Inferior parietal cortex (tissue), 1 donor: Measurements from ENCODE around the gene HOXB2.
"Not testable (repeated sequence)": the region's sequence is repeated elsewhere in the genome, so short reads cannot be mapped to it uniquely, and the experiment has no call there.

ENCODE experiments used
- DNase-seq: peaks from one replicate; pipeline ENCODE4 v3.0.0-alpha.2; 2016; ENCODE audit errors: extremely low spot score

The HOXB2 gene

DNA sequence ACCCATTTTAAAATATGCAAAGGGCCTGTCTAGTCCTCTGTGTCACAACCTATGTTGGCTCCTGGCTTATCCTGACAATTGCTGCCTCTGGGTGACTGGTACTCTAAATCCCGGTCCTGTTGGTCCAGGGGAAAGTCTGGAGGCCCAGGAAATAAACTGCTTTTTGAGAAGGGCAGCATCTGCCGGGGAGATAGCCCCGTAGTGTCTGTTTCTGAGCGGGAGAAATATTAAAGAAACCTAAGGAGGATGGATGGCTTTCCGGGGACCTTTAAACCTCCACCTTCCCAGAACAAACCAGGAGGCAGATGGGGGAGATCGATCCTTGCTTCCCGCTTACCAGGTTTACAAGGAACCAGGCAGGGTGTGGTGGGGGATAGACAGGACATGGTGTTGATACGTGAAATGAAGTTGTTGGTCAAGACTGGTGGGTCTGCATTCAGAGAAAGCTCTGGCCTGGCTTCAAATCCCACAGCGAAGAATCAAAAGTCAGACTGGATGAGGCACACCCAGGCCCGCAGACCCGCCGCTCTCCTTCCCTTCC lies 3.8 kb downstream of the HOXB2 start:
- DNase-seq, result no peak

DNA sequence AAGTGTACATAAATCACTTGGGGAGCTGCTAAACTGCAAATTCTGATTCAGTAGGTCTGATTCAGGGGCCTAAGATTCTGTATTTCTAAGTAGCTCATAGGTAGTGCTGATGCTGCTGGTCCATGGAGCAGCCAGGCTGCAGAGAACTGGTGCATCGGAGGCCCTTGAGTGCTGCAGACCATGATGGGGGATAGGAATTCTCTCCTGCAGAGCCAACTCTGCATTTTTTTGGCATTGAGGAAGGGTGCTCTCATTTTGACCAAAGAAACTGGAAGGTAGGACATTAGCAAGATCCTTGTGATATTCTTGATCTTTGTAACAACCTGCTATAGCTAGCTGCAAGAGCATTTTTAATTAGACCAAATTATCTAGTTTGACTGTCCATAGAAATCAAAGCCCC lies 4.7 kb downstream of the HOXB2 start:
- no peak for DNase-seq

DNA sequence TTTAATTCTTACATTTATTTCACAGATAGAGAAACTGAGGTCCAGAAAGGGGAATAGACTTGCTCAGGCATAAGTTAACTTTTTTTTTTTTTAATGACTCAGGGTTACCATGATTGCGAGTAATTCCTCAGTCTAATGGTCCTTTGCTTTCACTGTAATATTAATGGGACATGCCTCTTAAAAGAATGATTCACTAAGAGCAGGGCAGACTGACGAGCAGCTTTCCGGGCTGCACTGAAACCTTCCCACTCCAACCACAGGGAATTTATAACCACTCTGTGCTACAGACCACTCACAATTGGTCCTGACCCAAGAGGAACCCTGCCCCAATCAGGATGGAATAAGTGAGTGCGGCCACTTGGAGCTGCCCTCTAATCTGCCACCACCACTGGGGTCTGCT lies 5.7 kb downstream of the HOXB2 start:
- no peak for DNase-seq

DNA sequence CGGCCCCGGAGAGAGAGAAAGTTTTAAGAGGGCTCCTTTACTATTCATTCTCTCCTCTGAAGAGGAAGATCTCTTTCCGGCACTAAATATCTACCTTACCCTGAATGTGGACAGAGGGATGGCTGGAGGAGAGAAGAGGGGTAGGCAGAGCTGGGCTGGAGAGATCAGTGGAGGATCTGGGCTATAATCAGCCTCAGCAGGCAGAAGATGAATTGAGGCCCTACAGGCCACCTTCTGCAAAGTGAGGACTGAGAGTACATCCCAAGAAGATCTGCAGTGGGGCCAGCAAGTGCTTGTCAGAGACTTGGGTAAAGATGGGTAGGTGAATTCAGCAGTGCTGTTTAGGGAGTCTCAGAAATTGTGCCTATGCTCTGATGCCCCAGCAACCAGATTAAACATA lies 7.6 kb downstream of the HOXB2 start:
- no peak for DNase-seq

DNA sequence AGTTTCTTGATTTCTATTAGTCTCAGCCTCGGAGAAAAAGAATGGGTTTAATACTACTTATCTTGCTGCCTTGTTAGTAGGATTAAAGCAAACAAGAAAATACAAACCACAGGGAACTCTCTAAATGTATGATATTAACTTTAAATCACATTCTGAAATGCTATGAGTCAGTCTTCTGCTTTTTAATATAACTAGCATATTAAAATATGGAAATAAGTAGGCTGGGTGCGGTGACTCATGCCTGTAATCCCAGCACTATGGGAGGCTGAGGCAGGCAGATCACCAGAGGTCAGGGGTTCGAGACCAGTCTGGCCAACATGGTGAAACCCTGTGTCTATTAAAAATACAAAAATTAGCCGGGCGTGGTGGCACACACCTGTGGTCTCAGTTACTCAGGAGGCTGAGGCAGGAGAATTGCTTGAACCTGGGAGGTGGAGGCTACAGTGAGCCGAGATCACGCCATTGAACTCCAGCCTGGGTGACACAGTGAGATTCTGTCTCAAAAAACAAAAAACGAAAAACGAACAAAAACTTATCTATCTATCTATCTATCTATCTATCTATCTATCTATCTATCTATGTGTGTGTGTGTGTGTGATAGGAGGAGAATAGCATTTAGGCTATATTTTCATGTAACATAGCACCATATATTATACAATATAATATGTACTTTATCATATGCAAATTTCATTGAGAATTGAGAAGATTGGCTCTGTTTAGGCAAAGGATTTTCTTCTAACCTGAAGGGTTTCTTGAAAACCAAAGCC lies 8.9 kb downstream of the HOXB2 start:
- DNase-seq, result not testable (repeated sequence)

DNA sequence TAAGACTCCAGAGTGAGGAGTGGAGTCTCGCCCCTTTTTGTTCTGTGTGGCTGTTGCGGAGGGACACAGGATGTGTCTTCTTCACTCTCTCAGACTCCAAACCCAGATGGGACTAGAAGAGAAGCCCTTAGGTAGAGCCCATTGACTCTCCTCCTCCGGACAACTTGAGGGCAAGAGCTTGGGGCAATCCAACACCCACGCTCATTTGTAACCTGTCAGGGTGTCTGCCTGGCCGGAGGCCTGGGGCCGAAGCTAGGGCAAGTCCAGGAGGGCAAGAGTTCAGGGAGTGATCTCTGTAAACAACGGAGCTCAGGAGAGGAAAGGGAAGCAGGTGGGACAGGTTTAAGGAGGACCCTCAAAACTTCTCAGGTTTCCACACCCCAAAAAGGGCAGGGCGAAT lies 12.6 kb downstream of the HOXB2 start:
- DNase-seq, result no peak

DNA sequence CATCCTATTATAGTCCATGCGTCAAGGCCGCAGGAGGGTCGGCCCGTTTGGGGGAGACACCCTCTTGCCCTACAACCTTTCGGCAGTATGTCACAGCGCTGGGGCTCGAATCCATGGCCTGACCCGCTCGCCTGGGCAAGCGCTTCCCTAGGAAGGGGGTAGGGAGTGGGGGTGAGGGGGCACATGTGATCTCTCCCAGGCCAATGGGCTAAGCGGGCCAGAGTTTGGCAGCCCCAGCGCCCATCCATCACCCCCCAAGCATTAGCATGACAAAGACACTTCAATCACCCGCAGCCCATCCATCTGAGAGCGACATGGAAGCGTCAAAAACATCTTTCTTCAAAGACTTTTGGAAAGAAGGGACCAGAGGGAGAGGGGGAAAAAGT lies 14.0 kb downstream of the HOXB2 start, which contains the start of gene HOXB1:
TSS of gene HOXB1 (minus strand) at position 125 of the 386 bp plus-strand sequence. CDS start at position 18, 107 bp downstream.
- DNase-seq, result no peak

DNA sequence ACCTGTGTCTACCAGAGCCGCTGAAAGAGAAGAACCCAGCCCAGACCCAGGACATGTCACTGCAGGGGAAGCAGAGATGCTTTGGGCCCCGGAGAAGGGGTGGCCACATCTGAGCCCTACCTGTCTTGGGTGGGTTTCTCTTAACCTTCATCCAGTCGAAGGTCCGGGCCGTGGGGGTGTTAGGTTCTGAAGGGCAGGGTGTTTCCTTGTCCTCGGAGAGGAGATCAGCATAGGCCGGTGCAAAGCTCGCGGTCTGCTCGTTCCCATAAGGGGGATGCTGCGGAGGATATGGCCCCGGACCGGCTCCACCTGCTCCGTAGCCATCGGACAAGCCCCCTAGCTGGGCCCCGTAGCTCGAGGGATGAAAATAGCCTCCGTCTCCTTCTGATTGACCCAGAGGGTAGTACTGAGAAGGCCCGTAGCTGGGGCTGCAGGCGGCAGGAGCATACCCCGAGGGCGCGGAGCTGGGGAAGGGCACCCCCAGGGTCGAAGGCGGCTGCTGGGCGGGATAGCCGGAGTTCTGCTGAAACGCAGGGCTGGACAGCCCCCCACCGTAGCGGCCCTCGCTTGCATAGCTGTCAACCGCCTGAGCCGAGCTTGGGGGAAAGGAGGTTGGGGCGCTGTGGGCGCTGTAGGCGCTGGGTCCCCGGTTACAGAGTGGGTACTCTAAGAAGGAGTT lies 14.6 kb downstream of the HOXB2 start:
- no peak for DNase-seq

DNA sequence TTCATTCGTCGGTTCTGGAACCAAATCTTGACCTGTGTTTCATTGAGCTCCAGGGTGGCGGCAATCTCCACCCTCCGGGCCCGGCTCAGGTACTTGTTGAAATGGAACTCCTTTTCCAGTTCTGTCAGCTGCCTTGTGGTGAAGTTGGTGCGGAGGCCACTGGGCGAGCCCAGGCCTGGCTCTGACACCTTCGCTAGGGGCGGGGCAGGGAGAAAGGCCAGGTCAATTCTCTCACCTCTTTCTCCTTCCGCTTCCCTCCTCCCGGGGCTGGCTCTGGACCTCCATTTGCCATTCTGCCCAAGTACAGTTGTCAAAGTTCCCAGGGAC lies 15.3 kb downstream of the HOXB2 start:
- no peak for DNase-seq

DNA sequence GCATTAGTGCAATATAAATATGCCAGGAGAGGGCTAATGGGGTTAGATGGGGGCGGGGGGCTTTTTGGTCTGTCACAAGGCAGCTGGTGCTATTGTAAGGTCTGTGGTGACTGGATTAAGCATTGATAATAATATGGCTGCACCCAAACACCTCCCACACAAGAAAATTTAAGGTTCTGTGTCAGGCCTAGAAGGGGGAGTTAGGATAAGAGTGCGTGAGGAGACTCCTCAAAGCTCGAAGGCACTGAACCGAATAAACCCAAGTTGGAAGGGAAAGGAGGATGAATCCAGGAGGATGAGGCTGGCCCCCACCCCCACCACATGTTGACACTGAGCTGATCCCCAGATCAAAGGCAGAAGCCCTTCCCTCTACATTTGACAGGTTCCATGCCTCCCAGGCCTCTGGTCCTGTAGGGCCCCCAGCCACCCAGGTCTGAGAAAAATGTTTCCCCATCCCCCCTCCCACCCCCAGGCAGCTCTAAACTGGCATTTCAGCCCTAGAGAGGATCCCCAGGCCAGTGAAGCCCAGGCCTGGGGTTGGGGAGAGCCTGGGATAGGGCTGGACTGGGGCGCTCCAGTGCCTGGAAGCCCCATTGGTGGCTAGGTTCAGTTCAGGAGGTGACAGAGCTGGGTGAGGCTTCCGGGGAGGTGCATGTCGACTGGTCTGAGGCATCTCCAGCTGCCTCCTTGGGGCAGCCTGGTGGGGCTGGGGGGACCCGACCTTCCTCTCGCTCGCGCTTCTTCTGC lies 15.8 kb downstream of the HOXB2 start:
- DNase-seq, result no peak

DNA sequence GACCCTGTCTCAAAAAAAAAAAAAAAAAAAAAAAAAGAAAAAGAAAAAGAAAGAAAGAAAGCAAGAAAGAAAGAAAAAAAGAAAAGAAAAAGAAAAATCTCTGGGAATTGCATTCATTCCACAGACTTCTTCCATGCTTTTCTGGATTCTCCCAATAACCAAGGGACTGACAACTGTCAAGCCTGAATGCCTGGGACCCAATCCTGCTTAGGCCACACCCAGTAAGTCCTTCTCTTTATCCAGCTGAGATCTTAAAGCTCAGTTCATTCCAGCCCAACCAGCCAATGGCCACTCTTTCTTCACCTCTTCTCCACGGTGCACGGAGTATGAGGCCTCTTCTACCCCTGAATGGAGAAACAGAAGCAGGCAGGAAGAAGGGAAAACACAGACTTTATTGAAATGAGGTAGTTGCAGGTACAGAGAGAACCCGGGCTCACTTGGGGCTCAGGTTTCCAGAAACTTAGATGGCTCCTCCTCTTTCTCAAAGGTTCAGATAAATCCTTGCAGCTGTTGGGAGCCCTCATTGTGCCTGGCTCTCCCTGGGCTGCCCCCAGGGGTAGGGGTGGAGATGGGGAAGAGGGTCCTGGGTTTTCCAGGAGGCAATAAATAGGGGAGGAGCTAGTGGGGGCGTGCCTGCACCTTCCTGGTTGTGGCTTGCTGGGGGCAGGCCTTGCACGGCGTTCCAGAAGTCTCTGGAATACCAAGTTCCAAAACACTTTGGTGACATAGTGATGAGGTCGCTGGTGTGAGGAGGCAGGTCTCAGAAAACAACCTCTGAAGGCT lies 16.6 kb downstream of the HOXB2 start:
- DNase-seq, result no peak

DNA sequence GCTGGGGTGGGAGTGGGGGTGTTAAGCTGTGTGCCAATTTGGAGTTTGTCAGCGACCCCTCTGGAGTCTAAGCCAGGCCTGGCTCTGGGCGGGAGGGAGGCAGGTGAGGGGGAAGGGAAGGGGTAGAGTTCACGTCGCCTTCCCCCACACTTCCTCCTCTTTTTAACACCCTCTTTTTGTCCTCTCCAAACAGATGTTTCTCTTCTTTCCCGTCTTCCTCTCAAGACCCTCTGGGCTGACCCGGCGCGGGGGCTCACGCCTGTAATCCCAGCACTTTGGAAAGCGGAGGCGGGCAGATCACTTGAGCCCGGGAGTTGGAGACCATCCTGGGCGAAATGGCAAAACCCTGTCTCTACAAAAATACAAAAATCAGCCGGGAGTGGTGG lies 17.4 kb downstream of the HOXB2 start:
- no peak for DNase-seq

DNA sequence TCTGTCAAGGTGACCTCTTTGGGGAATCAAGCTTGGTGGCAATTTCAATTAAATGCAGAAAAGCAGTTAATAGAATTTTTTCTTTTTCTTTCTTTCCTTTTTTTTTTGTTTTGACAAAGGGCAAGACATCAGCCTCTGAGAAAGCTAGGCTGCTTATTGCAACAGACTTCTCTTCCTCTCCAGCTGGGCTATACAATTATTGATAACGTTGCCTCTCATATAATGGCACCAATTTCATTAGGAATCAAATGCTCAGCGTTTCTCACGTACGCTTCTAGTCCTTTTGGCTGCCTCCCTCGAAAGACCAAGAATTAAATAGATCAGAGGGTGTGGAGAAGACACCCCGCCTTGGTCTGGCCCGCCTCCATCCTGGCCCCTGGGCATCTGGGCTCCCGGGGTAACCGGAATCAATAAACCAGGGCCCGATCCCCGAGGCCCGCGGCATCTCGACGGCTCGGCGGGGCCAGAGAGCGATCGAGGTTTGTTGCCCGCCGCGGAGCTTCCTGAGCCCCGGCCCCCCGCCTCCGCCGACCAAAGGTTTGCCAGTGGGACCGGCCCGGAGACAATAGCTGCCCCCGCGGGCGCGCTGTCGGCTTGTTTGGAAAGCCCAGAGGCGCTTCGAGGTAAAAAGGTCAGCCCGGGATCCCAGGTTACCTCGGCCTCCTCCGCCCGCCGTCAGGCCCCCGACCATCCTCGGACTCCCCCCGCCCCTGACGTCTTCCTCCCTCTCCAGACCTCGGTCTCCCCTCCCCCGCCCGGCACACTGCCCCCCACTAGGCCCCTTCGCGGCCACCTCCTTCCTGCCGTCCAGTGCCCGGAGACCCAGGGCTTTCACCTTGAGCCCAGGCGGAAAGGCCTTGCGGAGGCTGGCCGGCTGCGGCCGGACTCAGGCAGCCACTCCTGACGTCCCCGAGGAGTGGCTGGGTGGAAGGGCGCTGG lies 18.0 kb downstream of the HOXB2 start:
- no peak for DNase-seq

DNA sequence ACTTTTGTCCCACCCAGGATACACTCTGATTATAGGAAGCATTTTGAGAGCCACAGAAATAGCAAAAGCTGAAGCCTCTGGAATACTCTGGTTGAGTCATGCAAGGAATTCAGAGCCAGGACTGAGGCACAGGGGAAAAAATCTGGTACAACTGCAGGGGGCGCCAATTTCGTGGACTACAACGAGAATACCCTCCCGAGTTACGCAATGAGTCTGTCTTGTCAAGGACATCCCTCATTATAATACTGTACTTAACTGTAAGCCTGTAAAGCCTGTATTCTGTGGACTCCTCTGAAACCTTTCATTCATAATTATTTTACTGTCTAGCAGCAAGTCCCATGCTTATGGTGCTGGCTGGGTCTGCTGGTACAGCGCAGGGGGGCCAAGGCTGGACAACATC lies 21.9 kb downstream of the HOXB2 start:
- DNase-seq, result no peak

DNA sequence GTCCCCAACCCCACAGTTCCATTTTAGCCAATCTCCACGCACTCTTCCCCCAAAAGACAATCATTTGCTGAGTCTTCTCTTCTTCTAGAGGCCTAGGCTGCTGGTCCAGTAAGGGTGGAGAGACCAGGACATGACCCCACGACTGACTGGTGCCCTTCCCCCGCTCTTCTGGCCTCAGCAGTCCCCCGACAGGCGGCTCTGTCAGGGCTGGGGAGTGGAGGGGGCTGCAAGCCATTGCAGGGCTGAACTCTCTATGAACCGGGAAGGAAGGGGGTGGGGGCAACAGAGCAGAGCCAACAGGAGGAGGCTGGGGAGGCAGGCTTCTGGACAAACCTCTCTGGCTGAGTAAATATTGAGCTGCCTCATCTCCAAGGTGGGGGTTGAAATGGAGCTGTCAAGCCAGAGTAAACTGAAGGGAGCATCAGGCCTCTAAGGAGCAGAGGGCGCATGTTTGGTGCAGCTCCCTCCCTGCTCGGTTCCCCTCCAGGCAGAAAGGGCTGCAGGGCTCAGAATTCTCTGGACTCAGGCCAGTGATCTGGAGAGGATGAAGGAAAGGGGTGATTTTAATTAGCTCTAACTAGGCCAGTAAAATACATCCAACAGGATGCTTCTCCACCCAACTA lies 22.8 kb downstream of the HOXB2 start:
- no peak for DNase-seq

DNA sequence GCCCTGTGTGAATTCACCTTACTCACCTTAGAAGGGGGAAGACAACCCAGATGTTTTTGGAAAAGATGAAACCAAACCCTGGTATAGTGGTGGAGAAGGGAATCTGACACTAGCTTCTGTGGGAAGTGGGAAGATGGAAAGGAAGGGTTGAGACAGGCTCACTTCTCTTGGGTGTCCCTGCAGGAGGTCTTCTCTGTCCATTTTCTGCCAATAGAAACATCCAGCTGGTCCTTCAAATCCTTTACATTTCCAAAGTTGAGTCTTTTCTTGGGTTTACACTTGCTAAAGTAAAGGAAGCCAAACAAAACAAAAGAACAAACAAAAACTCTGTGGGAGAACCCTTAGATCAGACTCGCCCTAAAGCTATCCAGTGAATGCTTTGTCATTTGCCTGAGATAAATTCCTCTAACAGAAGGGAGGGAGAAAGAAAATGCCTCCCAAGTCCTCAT lies 24.3 kb downstream of the HOXB2 start:
- DNase-seq, result no peak

DNA sequence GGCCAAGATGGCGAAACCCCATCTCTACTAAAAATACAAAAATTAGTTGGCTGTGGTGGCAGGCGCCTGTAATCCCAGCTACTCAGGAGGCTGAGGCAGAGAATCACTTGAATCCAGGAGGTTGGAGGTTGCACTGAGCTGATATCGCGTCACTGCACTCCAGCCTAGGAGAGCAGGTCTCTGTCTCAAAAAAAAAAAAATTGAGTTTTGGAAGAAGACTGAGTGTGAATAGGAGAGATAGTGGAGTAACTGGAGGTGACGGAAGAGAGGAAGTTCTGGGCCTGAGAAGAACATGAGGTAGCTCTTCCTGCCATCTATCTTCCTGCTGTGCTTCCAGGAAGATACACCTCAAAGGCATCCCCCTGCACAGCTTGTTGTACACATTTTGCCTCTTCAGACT lies 25.5 kb downstream of the HOXB2 start:
- no peak for DNase-seq

DNA sequence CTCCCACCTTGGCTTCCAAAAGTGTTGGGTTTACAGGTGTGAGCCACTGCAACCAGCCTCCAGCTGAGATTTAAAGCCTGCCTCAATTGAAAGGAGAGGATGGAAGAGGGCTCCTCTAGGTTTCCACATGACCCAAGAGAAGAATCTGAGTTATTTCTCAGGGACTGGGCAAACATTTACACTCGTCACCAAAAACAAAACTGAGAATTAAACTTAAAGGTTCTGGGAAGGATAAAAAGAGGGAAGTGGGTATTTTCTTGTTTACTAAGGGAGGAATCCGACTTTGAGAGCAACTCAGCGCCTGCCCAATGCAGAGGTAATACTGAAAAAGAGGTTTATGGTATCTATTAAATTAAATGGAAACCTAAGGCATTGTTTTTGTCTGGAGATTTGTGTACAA lies 27.4 kb downstream of the HOXB2 start:
- DNase-seq, result no peak

DNA sequence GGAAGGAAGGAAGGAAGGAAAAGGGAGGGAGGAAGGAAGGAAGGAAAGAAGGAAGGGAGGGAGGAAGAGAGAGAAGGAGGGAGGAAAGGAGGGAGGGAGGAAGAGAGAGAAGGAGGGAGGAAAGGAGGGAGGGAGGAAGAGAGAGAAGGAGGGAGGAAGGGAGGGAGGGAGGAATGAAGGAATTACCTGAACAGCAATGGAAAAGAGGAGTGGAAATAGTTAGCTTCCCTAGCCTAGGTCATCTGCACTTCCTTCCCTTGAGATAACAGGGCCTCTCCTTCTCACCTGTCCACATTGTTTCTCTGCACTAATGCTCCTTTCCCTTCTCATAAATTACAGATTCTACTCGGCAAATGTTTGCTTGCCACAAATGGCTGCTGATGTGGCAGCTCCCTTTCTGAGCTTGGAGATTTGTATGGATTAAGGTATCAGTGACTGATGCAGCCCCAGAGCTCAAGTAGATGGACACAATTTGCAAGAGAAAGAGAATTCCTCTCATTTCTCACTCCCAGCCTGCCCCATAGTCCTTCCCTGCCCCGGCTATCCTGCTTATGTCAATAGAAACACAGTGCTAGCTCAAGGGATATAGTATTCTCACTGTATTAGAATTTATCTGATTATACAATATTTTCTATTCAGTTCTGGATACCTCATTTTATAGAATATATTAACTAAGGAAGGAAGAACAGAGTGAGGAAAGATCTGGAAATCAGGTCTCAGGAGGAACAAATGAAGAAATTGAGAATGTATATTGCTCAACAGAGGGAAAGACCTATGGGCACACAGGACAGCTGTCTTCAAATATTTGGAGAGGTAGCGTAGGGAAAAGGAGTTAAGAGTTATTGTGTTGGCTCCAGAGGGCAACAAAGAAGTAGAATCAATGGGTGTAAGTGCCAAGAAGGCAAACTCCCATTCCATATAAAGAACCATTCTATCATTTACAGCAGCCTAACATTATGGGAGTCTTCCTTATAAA lies 28.7 kb downstream of the HOXB2 start:
- DNase-seq, result no peak
